Astrocyte (in vitro differentiated cells and primary cell): ENCODE data around the gene PARD6A. TPM values are rescaled to one million over a fixed set of nuclear protein-coding genes. Genes with fewer than 3 reads are reported as not detected.
A peak's percentile ranks its signal among the peaks of the same experiment; 100 is the strongest.

ENCODE experiments used
- DNase-seq: peaks from one replicate; pipeline ENCODE4 v3.0.0-alpha.2; 2010; ENCODE audit warnings: low read depth
- FAIRE-seq: peaks from 2 replicates; lab custom pipeline; 2011; peaks lifted over from hg19 to GRCh38; lab: Jason Lieb, UNC
- H2AFZ ChIP-seq: 2 replicates; pipeline ENCODE4 v1.6.0; 2012; ENCODE audit warnings: low read depth, low read length, inconsistent platforms
- H3K27ac ChIP-seq: 2 replicates; pipeline ENCODE4 v1.5.1; 2011; ENCODE audit warnings: low read depth, low read length, inconsistent platforms
- H3K27me3 ChIP-seq: 2 replicates; pipeline ENCODE4 v1.6.0; 2011; ENCODE audit warnings: low read length, inconsistent platforms; ENCODE audit not compliant: insufficient read depth
- H3K36me3 ChIP-seq: 2 replicates; pipeline ENCODE4 v1.5.1; 2011; ENCODE audit warnings: low read length, inconsistent platforms; ENCODE audit not compliant: insufficient read depth
- H3K4me1 ChIP-seq: 2 replicates; pipeline ENCODE4 v1.5.1; 2011; ENCODE audit warnings: low read length, inconsistent platforms; ENCODE audit not compliant: insufficient read depth
- H3K4me2 ChIP-seq: 2 replicates; pipeline ENCODE4 v1.6.0; 2012; ENCODE audit warnings: low read length, inconsistent platforms
- H3K4me3 ChIP-seq: 2 replicates; pipeline ENCODE4 v1.5.1; 2011; ENCODE audit warnings: low read depth, mild to moderate bottlenecking, low read length, inconsistent platforms; ENCODE audit not compliant: insufficient read depth
- H3K79me2 ChIP-seq: 2 replicates; pipeline ENCODE4 v1.6.0; 2012; ENCODE audit warnings: mild to moderate bottlenecking, low read length, inconsistent platforms; ENCODE audit not compliant: insufficient read depth
- H3K9ac ChIP-seq: 2 replicates; pipeline ENCODE4 v1.6.0; 2012; ENCODE audit warnings: mild to moderate bottlenecking, low read length, inconsistent platforms
- H3K9me3 ChIP-seq: 2 replicates; pipeline ENCODE4 v1.5.1; 2012; ENCODE audit warnings: low read depth, mild to moderate bottlenecking, low read length, inconsistent platforms; ENCODE audit not compliant: insufficient read depth
- H4K20me1 ChIP-seq: 2 replicates; pipeline ENCODE4 v1.6.0; 2012; ENCODE audit warnings: low read length, inconsistent platforms; ENCODE audit not compliant: insufficient read depth
- H3K27ac Mint-ChIP-seq: one replicate; pipeline ENCODE4 v1.8.0; 2021; ENCODE audit warnings: mild to moderate bottlenecking, mixed read lengths; ENCODE audit not compliant: unreplicated experiment
- H3K27me3 Mint-ChIP-seq: one replicate; pipeline ENCODE4 v1.8.0; 2021; ENCODE audit warnings: low read depth, mixed read lengths; ENCODE audit not compliant: unreplicated experiment
- H3K36me3 Mint-ChIP-seq: one replicate; pipeline ENCODE4 v1.8.0; 2021; ENCODE audit warnings: low read depth, mixed read lengths; ENCODE audit not compliant: unreplicated experiment
- H3K4me1 Mint-ChIP-seq: one replicate; pipeline ENCODE4 v1.8.0; 2021; ENCODE audit warnings: low read depth, mixed read lengths; ENCODE audit not compliant: unreplicated experiment
- H3K4me3 Mint-ChIP-seq: one replicate; pipeline ENCODE4 v1.8.0; 2021; ENCODE audit warnings: mild to moderate bottlenecking, moderate library complexity, mixed read lengths; ENCODE audit not compliant: unreplicated experiment
- H3K9me3 Mint-ChIP-seq: one replicate; pipeline ENCODE4 v1.8.0; 2021; ENCODE audit warnings: mild to moderate bottlenecking, mixed read lengths; ENCODE audit not compliant: unreplicated experiment
- EZH2 ChIP-seq: IDR thresholded peaks from 2 replicates; pipeline ENCODE4 v1.6.1; 2012; ENCODE audit warnings: mild to moderate bottlenecking, low read length, inconsistent platforms; ENCODE audit not compliant: insufficient read depth
- total RNA-seq: library from RNA; stranded (reverse); gene quantifications from 2 replicates; pipeline ENCODE4 v1.2.1, GENCODE V29; 2021
- TF ChIP-seq, protein P1 (sequence below): IDR thresholded peaks from 2 replicates; pipeline ENCODE4 v1.5.1; 2011; ENCODE audit warnings: low read depth, mild to moderate bottlenecking, inconsistent platforms, low read length, moderate library complexity; ENCODE audit not compliant: insufficient read depth

Gene PARD6A
- total RNA-seq, 1 donor from 2014 or later, result 1.4 TPM

DNA sequence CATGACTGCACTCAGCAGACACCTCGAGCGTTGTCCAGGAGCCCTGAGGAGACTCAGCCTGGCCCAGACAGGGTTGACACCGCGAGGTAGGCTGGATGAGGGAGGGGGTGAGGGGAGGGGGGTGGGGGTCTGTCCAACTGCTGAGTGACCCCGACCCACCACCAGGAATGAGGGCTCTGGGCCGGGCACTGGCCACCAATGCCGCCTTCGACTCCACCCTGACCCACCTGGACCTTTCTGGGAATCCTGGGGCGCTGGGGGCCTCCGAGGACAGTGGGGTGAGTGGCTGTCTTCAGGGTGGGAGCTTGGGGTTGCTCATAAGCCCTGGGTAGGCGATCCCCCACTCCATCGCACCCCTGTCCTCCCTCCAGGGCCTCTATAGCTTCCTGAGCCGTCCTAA is 13.1 kb upstream of the PARD6A start:
- peaks cover 9% of the 10 kb centered on the region for H3K36me3 Mint-ChIP-seq

DNA sequence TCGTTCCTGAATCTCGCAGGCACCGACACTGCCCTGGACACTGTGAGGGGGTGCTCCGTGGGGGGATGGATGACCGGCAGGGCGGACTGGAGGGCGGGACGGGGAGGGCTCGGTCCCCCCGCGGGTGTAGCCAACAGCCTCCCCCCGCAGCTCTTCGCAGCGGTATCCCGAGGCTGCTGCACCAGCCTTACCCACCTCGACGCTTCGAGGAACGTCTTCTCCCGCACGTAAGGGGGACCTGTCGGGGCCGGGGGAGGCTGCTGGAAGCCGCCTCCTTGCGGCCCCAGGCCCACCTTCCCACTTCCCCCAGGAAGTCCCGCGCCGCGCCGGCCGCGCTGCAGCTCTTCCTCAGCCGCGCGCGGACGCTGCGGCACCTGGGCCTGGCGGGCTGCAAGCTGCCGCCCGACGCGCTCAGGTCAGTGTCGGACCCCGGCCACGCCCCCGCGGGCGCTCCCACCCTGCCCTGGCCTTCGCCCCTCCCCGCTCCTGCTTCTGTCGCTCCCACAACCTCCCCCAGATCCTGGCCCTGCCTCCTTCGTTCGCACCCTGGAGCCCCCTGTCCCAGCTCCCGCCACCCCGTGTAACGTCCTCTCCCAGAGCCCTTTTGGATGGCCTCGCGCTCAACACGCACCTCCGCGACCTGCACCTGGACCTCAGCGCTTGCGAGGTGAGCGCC is 12.5 kb upstream of the PARD6A start:
- H3K9ac ChIP-seq, result no peak overlapping the region
- H3K4me1 ChIP-seq, result peaks cover under 1% of the 10 kb centered on the region
- no peak overlapping the region for H2AFZ ChIP-seq
- no peaks in the 10 kb centered on the region for H3K79me2 ChIP-seq
- peaks cover 18% of the 10 kb centered on the region for H4K20me1 ChIP-seq
- no peaks in the 10 kb centered on the region for H3K4me1 Mint-ChIP-seq
- TF ChIP-seq EZH2, result peak; percentile 96
- TF ChIP-seq, protein P1, sequence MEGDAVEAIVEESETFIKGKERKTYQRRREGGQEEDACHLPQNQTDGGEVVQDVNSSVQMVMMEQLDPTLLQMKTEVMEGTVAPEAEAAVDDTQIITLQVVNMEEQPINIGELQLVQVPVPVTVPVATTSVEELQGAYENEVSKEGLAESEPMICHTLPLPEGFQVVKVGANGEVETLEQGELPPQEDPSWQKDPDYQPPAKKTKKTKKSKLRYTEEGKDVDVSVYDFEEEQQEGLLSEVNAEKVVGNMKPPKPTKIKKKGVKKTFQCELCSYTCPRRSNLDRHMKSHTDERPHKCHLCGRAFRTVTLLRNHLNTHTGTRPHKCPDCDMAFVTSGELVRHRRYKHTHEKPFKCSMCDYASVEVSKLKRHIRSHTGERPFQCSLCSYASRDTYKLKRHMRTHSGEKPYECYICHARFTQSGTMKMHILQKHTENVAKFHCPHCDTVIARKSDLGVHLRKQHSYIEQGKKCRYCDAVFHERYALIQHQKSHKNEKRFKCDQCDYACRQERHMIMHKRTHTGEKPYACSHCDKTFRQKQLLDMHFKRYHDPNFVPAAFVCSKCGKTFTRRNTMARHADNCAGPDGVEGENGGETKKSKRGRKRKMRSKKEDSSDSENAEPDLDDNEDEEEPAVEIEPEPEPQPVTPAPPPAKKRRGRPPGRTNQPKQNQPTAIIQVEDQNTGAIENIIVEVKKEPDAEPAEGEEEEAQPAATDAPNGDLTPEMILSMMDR, result no peak
- no peak for DNase-seq
- no peak overlapping the region for H3K27ac Mint-ChIP-seq
- H3K27ac ChIP-seq, result no peak overlapping the region
- no peaks in the 10 kb centered on the region for H3K36me3 ChIP-seq
- H3K36me3 Mint-ChIP-seq, result peaks cover 9% of the 10 kb centered on the region
- peaks cover 5% of the 10 kb centered on the region for H3K9me3 Mint-ChIP-seq
- no peak overlapping the region for H3K4me3 Mint-ChIP-seq
- no peak overlapping the region for H3K4me2 ChIP-seq
- no peaks in the 10 kb centered on the region for H3K9me3 ChIP-seq
- no peak for FAIRE-seq
- peaks cover 45% of the 10 kb centered on the region for H3K27me3 Mint-ChIP-seq
- no peak overlapping the region for H3K4me3 ChIP-seq
- peaks cover 55% of the 10 kb centered on the region for H3K27me3 ChIP-seq

More for the DNA sequence above, 13.1 kb upstream of the PARD6A start:
- no peaks in the 10 kb centered on the region for H3K79me2 ChIP-seq
- no peaks in the 10 kb centered on the region for H3K9me3 ChIP-seq
- peaks cover 5% of the 10 kb centered on the region for H3K9me3 Mint-ChIP-seq
- no peaks in the 10 kb centered on the region for H3K4me1 Mint-ChIP-seq
- H3K9ac ChIP-seq, result no peak overlapping the region
- no peaks in the 10 kb centered on the region for H3K4me1 ChIP-seq
- H3K4me3 ChIP-seq, result no peak overlapping the region
- no peak for FAIRE-seq
- TF ChIP-seq EZH2, result no peak
- TF ChIP-seq, protein P1, result no peak
- no peak overlapping the region for H2AFZ ChIP-seq
- H3K36me3 ChIP-seq, result no peaks in the 10 kb centered on the region
- no peak overlapping the region for H3K27ac ChIP-seq
- peaks cover 55% of the 10 kb centered on the region for H3K27me3 ChIP-seq
- H3K27ac Mint-ChIP-seq, result no peak overlapping the region
- DNase-seq, result no peak
- peaks cover 45% of the 10 kb centered on the region for H3K27me3 Mint-ChIP-seq
- no peak overlapping the region for H3K4me3 Mint-ChIP-seq
- peaks cover 18% of the 10 kb centered on the region for H4K20me1 ChIP-seq
- H3K4me2 ChIP-seq, result no peak overlapping the region

DNA sequence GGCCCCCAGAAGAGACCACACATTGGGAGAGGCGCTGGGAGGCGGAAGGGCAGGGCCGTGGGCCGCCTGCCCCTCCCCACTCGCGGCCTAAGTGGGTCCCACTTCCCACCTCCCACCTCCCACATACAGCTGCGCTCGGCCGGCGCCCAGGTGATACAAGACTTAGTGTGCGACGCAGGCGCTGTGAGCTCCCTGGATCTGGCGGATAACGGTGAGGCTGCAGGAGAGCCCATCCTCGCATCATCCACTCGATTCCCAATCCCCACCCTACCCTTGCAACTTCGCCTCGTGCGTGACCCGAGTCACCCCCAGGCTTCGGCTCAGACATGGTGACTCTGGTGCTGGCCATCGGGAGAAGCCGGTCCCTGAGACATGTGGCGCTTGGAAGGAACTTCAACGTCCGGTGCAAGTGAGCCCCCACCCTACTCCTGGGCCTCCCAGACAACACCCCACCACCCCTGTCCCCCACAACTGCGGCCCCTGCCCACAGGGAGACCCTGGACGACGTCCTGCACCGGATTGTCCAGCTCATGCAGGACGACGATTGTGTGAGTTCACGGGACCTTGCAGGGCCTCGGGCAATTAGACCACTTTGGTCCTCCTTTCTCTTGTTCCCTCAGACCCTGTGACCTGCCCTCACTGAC is 11.9 kb upstream of the PARD6A start:
- Mint-ChIP-seq H3K9me3 (peaks cover 5% of the 10 kb centered on the region), H3K27ac (no peak overlapping the region), H3K4me3 (no peak overlapping the region), H3K27me3 (peaks cover 46% of the 10 kb centered on the region), H3K4me1 (peaks cover 1% of the 10 kb centered on the region), H3K36me3 (peaks cover 9% of the 10 kb centered on the region)
- FAIRE-seq (no peak), DNase-seq (no peak)
- Histone ChIP-seq H3K9me3 (no peaks in the 10 kb centered on the region), H2AFZ (no peak overlapping the region), H3K4me3 (no peak overlapping the region), H3K9ac (no peak overlapping the region), H3K4me1 (peaks cover 7% of the 10 kb centered on the region), H3K36me3 (no peaks in the 10 kb centered on the region), H3K79me2 (no peaks in the 10 kb centered on the region), H3K27ac (no peak overlapping the region), H4K20me1 (peaks cover 18% of the 10 kb centered on the region), H3K4me2 (no peak overlapping the region), H3K27me3 (peaks cover 55% of the 10 kb centered on the region)
- TF ChIP-seq EZH2, result peak; percentile 86
- TF ChIP-seq, protein P1, result no peak
